K562 (cell line): ENCODE measurements around the gene ZNF776. TPM values are rescaled to one million over a fixed set of nuclear protein-coding genes. Genes with fewer than 3 reads are reported as not detected.
A peak's percentile ranks its signal among the peaks of the same experiment; 100 is the strongest.

Experiments used
- ATAC-seq: fragments of 200-7000 bp; cut with Tn5 transposase; 3 replicates; pipeline ENCODE4 v1.9.1; 2020; ENCODE audit warnings: moderate library complexity
- BruUV-seq: library from RNA; stranded (reverse); fragments of 400-500 nt; replicated peaks from 2 replicates; lab custom pipeline; 2021; lab: Mats Ljungman, UMichigan
- CTCF ChIA-PET: fragments of 300-600 bp; formaldehyde crosslinking; extraction: SDS; loops from one replicate; lab custom pipeline; 2021; ENCODE audit warnings: low intra/inter-chr PET ratio; lab: Yijun Ruan, JAX
- POLR2A ChIA-PET: fragments of 300-600, 350-650 bp; sonication (Branson Sonifier 250); formaldehyde crosslinking; extraction: SDS; loops from one replicate; lab custom pipeline; 2021; ENCODE audit warnings: antibody characterized with exemption, inconsistent platforms; lab: Yijun Ruan, JAX
- DNase-seq, 4 experiments: peaks; one replicate each; pipeline versions ENCODE4 v3.0.0 to v3.0.0-alpha.2; 2011 to 2018; ENCODE audit warnings: low spot score in 3 of 4, mixed read lengths in 3 of 4; ENCODE audit errors: extremely low read depth in 1 of 4
- FAIRE-seq: peaks from 2 replicates; lab custom pipeline; 2011; peaks lifted over from hg19 to GRCh38; lab: Jason Lieb, UNC
- H2AFZ ChIP-seq: 2 replicates; pipeline ENCODE4 v1.6.0; 2011; ENCODE audit warnings: low read depth, low read length, control low read depth, inconsistent platforms
- H3K27ac ChIP-seq: fragments of 200-600 bp; 3 replicates; pipeline ENCODE4 v1.8.0; 2011; ENCODE audit warnings: low read depth, mild to moderate bottlenecking, control low read depth, inconsistent platforms, low read length, moderate library complexity, mixed read lengths; ENCODE audit errors: extremely low read depth
- H3K27me3 ChIP-seq, 2 experiments: fragments of 300-600 bp in 1 of 2; 2 replicates in 1 of 2; 3 replicates in 1 of 2; pipeline versions ENCODE4 v1.6.0 to v1.8.0; 2011; ENCODE audit warnings: inconsistent platforms in 2 of 2, low read length in 2 of 2, mild to moderate bottlenecking in 1 of 2, mixed read lengths in 1 of 2, moderate library complexity in 1 of 2; ENCODE audit not compliant: control insufficient read depth in 2 of 2, insufficient read depth in 2 of 2
- H3K36me3 ChIP-seq: fragments of 300-600 bp; 3 replicates; pipeline ENCODE4 v1.8.0; 2011; ENCODE audit warnings: mild to moderate bottlenecking, low read length, inconsistent platforms; ENCODE audit not compliant: control insufficient read depth, insufficient read depth
- H3K4me1 ChIP-seq, 2 experiments: fragments of 200-600 bp in 1 of 2; replicated peaks in 1 of 2; 2 replicates in 1 of 2; 3 replicates in 1 of 2; pipeline versions ENCODE4 v1.5.1 to v1.8.0; 2011; ENCODE audit warnings: inconsistent platforms in 2 of 2, low read length in 2 of 2, mild to moderate bottlenecking in 1 of 2, mixed read lengths in 1 of 2, moderate library complexity in 1 of 2; ENCODE audit not compliant: control insufficient read depth in 2 of 2, insufficient read depth in 2 of 2
- H3K4me2 ChIP-seq: 2 replicates; pipeline ENCODE4 v1.6.1; 2011; ENCODE audit warnings: low read length, control low read depth, inconsistent platforms, mixed read lengths; ENCODE audit not compliant: insufficient read depth
- H3K4me3 ChIP-seq: fragments of 200-600 bp; sonication (generic), shearing (Covaris generic); 2 replicates; pipeline ENCODE4 v1.5.1; 2016; ENCODE audit warnings: control low read depth, inconsistent platforms
- H3K79me2 ChIP-seq: fragments of 200-600 bp; 3 replicates; pipeline ENCODE4 v1.8.0; 2011; ENCODE audit warnings: low read length, inconsistent platforms; ENCODE audit not compliant: control insufficient read depth, insufficient read depth
- H3K9ac ChIP-seq, 2 experiments: 2 replicates each; pipeline versions ENCODE4 v1.6.0 to v1.6.1; 2011; ENCODE audit warnings: low read depth in 2 of 2, low read length in 2 of 2, control low read depth in 1 of 2, inconsistent platforms in 1 of 2, mild to moderate bottlenecking in 1 of 2, mixed read lengths in 1 of 2; ENCODE audit not compliant: insufficient read depth in 1 of 2
- H3K9me1 ChIP-seq: one replicate; pipeline ENCODE4 v1.6.0; 2011; ENCODE audit warnings: inconsistent platforms, mild to moderate bottlenecking, low read length, moderate library complexity; ENCODE audit not compliant: control insufficient read depth, insufficient read depth
- H3K9me3 ChIP-seq: replicated peaks from 2 replicates; pipeline ENCODE4 v1.5.1; 2011; ENCODE audit warnings: low read depth, low read length, inconsistent platforms; ENCODE audit not compliant: control insufficient read depth, insufficient read depth
- H4K20me1 ChIP-seq: replicated peaks from 2 replicates; pipeline ENCODE4 v1.6.1; 2011; ENCODE audit warnings: low read length, inconsistent platforms, mixed read lengths; ENCODE audit not compliant: control insufficient read depth, insufficient read depth
- BRF2 ChIP-seq: IDR thresholded peaks from 3 replicates; pipeline ENCODE4 v1.6.1; 2011; ENCODE audit warnings: borderline replicate concordance, mild to moderate bottlenecking; ENCODE audit not compliant: insufficient read length, insufficient read depth
- CREM ChIP-seq: IDR thresholded peaks from 2 replicates; pipeline ENCODE4 v1.6.1; 2014; ENCODE audit warnings: antibody characterized with exemption, low read depth
- HOXB6 ChIP-seq: fragments of 250-450 bp; sonication (Bioruptor Pico); IDR thresholded peaks from 2 replicates; pipeline ENCODE4 v1.5.1; 2022; ENCODE audit warnings: mild to moderate bottlenecking, borderline replicate concordance
- TRIM28 ChIP-seq: fragments of 450-650 bp; IDR thresholded peaks from 2 replicates; pipeline ENCODE4 v1.6.1; 2017
- ZNF311 ChIP-seq: fragments of 250-450 bp; sonication (Bioruptor Pico); IDR thresholded peaks from 2 replicates; pipeline ENCODE4 v1.4.0; 2020; ENCODE audit warnings: mild to moderate bottlenecking, moderate library complexity
- ZNF699 ChIP-seq: fragments of 250-450 bp; sonication (Bioruptor Pico); IDR thresholded peaks from 2 replicates; pipeline ENCODE4 v1.8.0; 2021; ENCODE audit warnings: mild to moderate bottlenecking, moderate library complexity; ENCODE audit not compliant: insufficient replicate concordance
- ZNF75A ChIP-seq: fragments of 450-650 bp; formaldehyde crosslinking; IDR thresholded peaks from 2 replicates; pipeline ENCODE4 v1.4.0; 2020; ENCODE audit warnings: mild to moderate bottlenecking
- ZNF766 ChIP-seq: fragments of 200-800 bp; sonication (Bioruptor generic); conservative IDR thresholded peaks from 2 replicates; pipeline ENCODE4 v1.6.1; 2016; ENCODE audit warnings: missing genetic modification characterization, missing compliant biosample characterization
- WGBS: fragments of 100-300 bp; shearing (Covaris generic); methylation state at CpG from one replicate; pipeline ENCODE4 v1.1.6; 2016; ENCODE audit warnings: low coverage, mixed read lengths; ENCODE audit not compliant: insufficient coverage; ENCODE audit errors: missing lambda C conversion rate; 5-methylcytosine and 5-hydroxymethylcytosine counted together
- in situ Hi-C: fragments of 300-500 bp; cut with MboI; formaldehyde crosslinking; loops from 4 replicates; pipeline ENCODE4 v1.15.0; 2018; ENCODE audit warnings: inconsistent platforms, mixed read lengths
- intact Hi-C: fragments of 100-400 bp; cut with micrococcal nuclease; formaldehyde crosslinking; loops from 2 replicates; pipeline ENCODE4 v1.14.2; 2022
- polyA plus RNA-seq, 8 experiments: library from polyadenylated mRNA; depleted of rRNA in 4 of 8; stranded (reverse) in 5 of 8; unstranded in 3 of 8; fragments of >200 nt; fragmentation: Nextera tagmentation in 2 of 8; fragmentation: Illumina TruSeq in 1 of 8; extraction: Ambion mirVana in 2 of 8; extraction: Trizol in 1 of 8; gene quantifications; 2 replicates each; pipeline versions ENCODE4 v1.2.1 to v1.2.3, GENCODE V29; 2011 to 2014; ENCODE audit warnings: inconsistent platforms in 1 of 8, missing spikeins in 1 of 8
- total RNA-seq, 7 experiments: library from RNA; depleted of rRNA in 6 of 7; stranded (reverse); fragments of >200 nt in 6 of 7; fragmentation: Illumina TruSeq in 2 of 7; extraction: Trizol in 2 of 7; gene quantifications; 2 replicates each; pipeline versions ENCODE4 v1.2.1 to v1.2.3, GENCODE V29; 2011 to 2021; ENCODE audit warnings: low replicate concordance in 1 of 7

The ZNF776 gene
- total and polyA plus RNA-seq, 9 of the 15 experiments (the other 6 are each of a cell fraction or from before 2014, with no cell fraction given): 2.2 to 16.9 (median 8.2) TPM

GRCh38 chr19:57779220-57779845 lies 32.7 kb downstream of the ZNF776 start:
- H3K27ac ChIP-seq: no peak overlapping the region
- no peak overlapping the region for H3K4me2 ChIP-seq
- FAIRE-seq (no peak), ATAC-seq (no peak), DNase-seq (no peak)
- 97% methylated on average over 10 of the region's 10 CpGs for WGBS
- BruUV-seq: TSS peak; percentile 8
- intact Hi-C loops: no loop called here
- H3K79me2 ChIP-seq: peaks cover 37% of the 10 kb centered on the region
- H2AFZ ChIP-seq: no peak overlapping the region
- POLR2A ChIA-PET: interaction anchor here (1.4 kb wide), 1 partner anchor 10 kb away, joined by 7 read pairs; the partner anchor contains the start of gene ZNF586
- TF ChIP-seq TRIM28 (peak; percentile 59; the same call in 1 of the 2 replicates), ZNF766 (CRISPR knock-in tag) (no peak), ZNF75A (CRISPR knock-in tag) (peak; percentile 94), ZNF311 (CRISPR knock-in tag) (no peak), ZNF699 (no peak), CREM (no peak), HOXB6 (CRISPR knock-in tag) (no peak), BRF2 (no peak)
- CTCF ChIA-PET: no interaction called here
- H4K20me1 ChIP-seq: no peaks in the 10 kb centered on the region
- no peak overlapping the region for H3K9ac ChIP-seq
- H3K9me1 ChIP-seq: no peaks in the 10 kb centered on the region
- H3K4me3 ChIP-seq: no peak overlapping the region
- peaks cover 39% of the 10 kb centered on the region for H3K9me3 ChIP-seq
- no peaks in the 10 kb centered on the region for H3K27me3 ChIP-seq
- peaks cover 63% of the 10 kb centered on the region for H3K36me3 ChIP-seq
- in situ Hi-C loops: no loop called here
- no peaks in the 10 kb centered on the region for H3K4me1 ChIP-seq
